ENCODE data around the gene KCNK7. TPM values are rescaled to one million over a fixed set of nuclear protein-coding genes. Genes with fewer than 3 reads are reported as not detected.
A peak's percentile ranks its signal among the peaks of the same experiment; 100 is the strongest.

The KCNK7 gene
- total RNA-seq, 2 experiments from 2014 or later: 1.00 to 3.3 TPM

DNA sequence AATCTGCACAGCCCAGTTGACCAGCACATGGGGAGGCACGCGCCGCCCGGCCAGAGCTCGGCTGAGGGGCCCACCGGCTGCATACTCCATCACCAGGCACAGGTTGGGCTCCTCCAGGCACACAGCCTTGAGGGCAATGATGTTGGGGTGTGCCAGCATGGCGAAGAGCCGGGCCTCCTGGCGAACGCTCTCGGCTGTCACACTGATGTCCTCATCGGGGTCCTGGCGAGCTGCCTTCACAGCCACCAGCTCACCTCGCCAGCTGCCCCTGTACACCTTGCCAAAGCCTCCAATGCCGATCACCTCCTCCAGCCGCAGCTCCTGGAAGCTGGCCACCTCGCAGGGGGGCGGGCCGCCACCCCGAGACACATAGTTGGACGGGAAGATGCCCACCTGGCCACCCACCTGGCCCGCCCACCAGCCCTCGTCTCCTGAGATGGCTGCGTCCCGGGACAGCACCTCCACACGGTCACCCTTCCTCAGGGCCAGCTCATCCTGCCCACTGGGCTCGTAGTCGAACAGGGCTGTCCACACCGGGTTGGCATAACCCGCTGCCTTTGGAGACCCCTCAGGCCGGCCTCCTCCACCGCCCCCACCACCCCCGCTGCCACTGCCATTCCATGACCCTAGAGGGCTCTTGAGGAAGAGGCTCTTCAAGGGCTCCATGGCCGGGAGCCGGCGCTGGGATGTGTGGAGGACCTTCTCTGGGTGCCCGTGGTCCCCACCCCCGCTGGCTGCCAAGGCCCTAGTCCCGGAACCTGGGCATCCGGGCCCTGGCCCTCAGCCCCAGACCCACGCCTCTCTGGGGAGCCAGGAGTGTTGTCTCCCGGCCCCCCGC is 17.7 kb upstream of the KCNK7 start:
- Mint-ChIP-seq H3K27me3 (no peaks in the 10 kb centered on the region), H3K4me1 (peaks cover 64% of the 10 kb centered on the region), H3K9me3 (no peaks in the 10 kb centered on the region), H3K36me3 (ENCODE audit: low read depth) (peaks cover 29% of the 10 kb centered on the region), H3K4me3 (peak overlapping the region; percentile 95), H3K27ac (peak overlapping the region; percentile 91)
- peak; percentile 19 for DNase-seq
- POLR2A ChIA-PET: interaction anchor here (0.6 kb wide), 2 partner anchors 271 to 368 kb away, joined by 3 to 12 read pairs; no protein-coding TSS in a partner anchor
- CTCF ChIA-PET: interaction anchor here (1.0 to 4.5 kb wide), 13 partner anchors 10 to 167 kb away, joined by 3 to 34 read pairs (median 4); partner anchors contain the start of genes FAM89B, KAT5, SIPA1 and ZNRD2

- Mint-ChIP-seq H3K4me1 (peaks cover 65% of the 10 kb centered on the region), H3K9me3 (no peaks in the 10 kb centered on the region), H3K27me3 (no peaks in the 10 kb centered on the region), H3K4me3 (peak overlapping the region; percentile 95), H3K36me3 (ENCODE audit: low read depth) (peaks cover 31% of the 10 kb centered on the region), H3K27ac (peak overlapping the region; percentile 91)
- no peak for DNase-seq
- CTCF ChIA-PET: interaction anchor here (1.0 to 4.5 kb wide), 12 partner anchors 9 to 99 kb away, joined by 3 to 34 read pairs (median 4); partner anchors contain the start of genes FAM89B, KAT5, SIPA1 and ZNRD2
- POLR2A ChIA-PET: interaction anchor here (0.6 kb wide), 1 partner anchor 272 kb away, joined by 3 read pairs; no protein-coding TSS in a partner anchor
These were observed 17.1 kb upstream of the KCNK7 start for GRCh38 chr11:65612691-65613090.

GRCh38 chr11:65611758-65612603 is 16.4 kb upstream of the KCNK7 start:
- no peak for DNase-seq
- Mint-ChIP-seq H3K4me1 (peaks cover 58% of the 10 kb centered on the region), H3K36me3 (ENCODE audit: low read depth) (peaks cover 32% of the 10 kb centered on the region), H3K27ac (peak overlapping the region; percentile 91), H3K4me3 (peak overlapping the region; percentile 95), H3K27me3 (no peaks in the 10 kb centered on the region), H3K9me3 (no peaks in the 10 kb centered on the region)
- POLR2A ChIA-PET: no interaction called here
- CTCF ChIA-PET: interaction anchor here (1.0 to 4.5 kb wide), 11 partner anchors 8 to 100 kb away, joined by 3 to 34 read pairs (median 5); partner anchors contain the start of genes FAM89B, KAT5, SIPA1 and ZNRD2

- Mint-ChIP-seq H3K27ac (peak overlapping the region; percentile 91), H3K9me3 (no peaks in the 10 kb centered on the region), H3K36me3 (ENCODE audit: low read depth) (peaks cover 28% of the 10 kb centered on the region), H3K4me3 (peak overlapping the region; percentile 95), H3K27me3 (no peaks in the 10 kb centered on the region), H3K4me1 (peaks cover 51% of the 10 kb centered on the region)
- no peak for DNase-seq
- POLR2A ChIA-PET: no interaction called here
- CTCF ChIA-PET: interaction anchor here (0.9 to 4.5 kb wide), 7 partner anchors 13 to 273 kb away, joined by 3 to 34 read pairs (median 4); partner anchors contain the start of genes FAM89B and ZNRD2
These were observed 15.6 kb upstream of the KCNK7 start for GRCh38 chr11:65611028-65611757.

DNA sequence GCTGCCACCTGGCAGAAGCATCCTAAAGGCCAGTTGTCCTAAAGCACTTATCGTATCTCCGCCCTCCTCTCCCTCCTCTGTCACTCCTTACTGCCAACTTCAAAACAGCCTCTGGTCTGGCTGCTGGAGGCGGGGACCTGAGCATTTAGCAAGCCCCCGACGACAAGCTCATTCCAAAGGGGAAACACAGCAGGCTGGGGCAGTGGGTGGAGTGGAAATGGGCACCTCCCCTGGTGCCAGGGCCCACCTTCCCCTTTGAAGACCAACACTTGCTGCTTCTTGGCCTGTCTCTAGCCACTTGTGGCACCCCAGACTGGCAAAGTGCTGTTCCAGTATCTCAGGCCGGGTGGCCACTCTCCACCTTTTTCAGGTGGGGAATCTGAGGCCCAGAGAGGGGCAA is 14.8 kb upstream of the KCNK7 start:
- ChIA-PET POLR2A (no interaction called here), CTCF (interaction anchor here (0.9 to 4.2 kb wide), 8 partner anchors 12 to 274 kb away, joined by 3 to 24 read pairs (median 4); no protein-coding TSS in a partner anchor)
- Mint-ChIP-seq H3K9me3 (no peaks in the 10 kb centered on the region), H3K4me1 (peaks cover 51% of the 10 kb centered on the region), H3K27ac (peak overlapping the region; percentile 66), H3K4me3 (no peak overlapping the region), H3K36me3 (ENCODE audit: low read depth) (peaks cover 31% of the 10 kb centered on the region), H3K27me3 (no peaks in the 10 kb centered on the region)
- no peak for DNase-seq

GRCh38 chr11:65609665-65610064 is 14.1 kb upstream of the KCNK7 start:
- ChIA-PET CTCF (interaction anchor here (1.2 to 4.2 kb wide), 7 partner anchors 16 to 275 kb away, joined by 3 to 24 read pairs (median 5); no protein-coding TSS in a partner anchor), POLR2A (no interaction called here)
- Mint-ChIP-seq H3K36me3 (ENCODE audit: low read depth) (peaks cover 35% of the 10 kb centered on the region), H3K9me3 (no peaks in the 10 kb centered on the region), H3K4me3 (no peak overlapping the region), H3K27ac (peak overlapping the region; percentile 66), H3K27me3 (no peaks in the 10 kb centered on the region), H3K4me1 (peaks cover 51% of the 10 kb centered on the region)
- no peak for DNase-seq

DNA sequence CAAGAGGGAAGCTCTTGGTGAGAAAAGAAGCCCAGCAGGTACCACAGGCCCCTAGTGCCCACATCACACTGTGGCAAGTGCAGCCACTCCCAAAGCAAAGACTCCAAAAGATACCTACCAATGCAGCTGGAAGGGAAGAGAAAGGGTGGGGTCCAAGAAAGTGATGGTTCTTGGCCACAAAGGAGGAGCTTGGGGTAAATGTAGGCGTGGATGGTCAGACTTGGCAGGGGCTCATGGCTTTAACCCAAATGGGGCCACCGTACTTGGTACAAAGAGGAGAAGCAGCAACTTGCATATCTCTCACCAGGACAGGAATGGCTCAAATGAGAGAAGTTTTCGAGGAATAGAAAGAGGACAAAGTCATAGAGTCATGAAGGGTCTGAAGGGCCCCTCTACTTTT is 13.6 kb upstream of the KCNK7 start:
- Mint-ChIP-seq H3K4me3 (no peak overlapping the region), H3K27ac (peak overlapping the region; percentile 55), H3K4me1 (peaks cover 51% of the 10 kb centered on the region), H3K9me3 (no peaks in the 10 kb centered on the region), H3K36me3 (ENCODE audit: low read depth) (peaks cover 35% of the 10 kb centered on the region), H3K27me3 (no peaks in the 10 kb centered on the region)
- DNase-seq: no peak
- CTCF ChIA-PET: interaction anchor here (1.2 to 4.2 kb wide), 5 partner anchors 16 to 68 kb away, joined by 3 to 24 read pairs (median 5); no protein-coding TSS in a partner anchor
- POLR2A ChIA-PET: no interaction called here

GRCh38 chr11:65607614-65608426 is 12.2 kb upstream of the KCNK7 start:
- ChIA-PET POLR2A (no interaction called here), CTCF (interaction anchor here (0.6 to 4.2 kb wide), 2 partner anchors 14 to 141 kb away, joined by 3 to 24 read pairs; no protein-coding TSS in a partner anchor)
- Mint-ChIP-seq H3K27ac (peak overlapping the region; percentile 25), H3K36me3 (ENCODE audit: low read depth) (peaks cover 44% of the 10 kb centered on the region), H3K27me3 (no peaks in the 10 kb centered on the region), H3K4me1 (peaks cover 45% of the 10 kb centered on the region), H3K9me3 (no peaks in the 10 kb centered on the region), H3K4me3 (no peak overlapping the region)
- no peak for DNase-seq

DNA sequence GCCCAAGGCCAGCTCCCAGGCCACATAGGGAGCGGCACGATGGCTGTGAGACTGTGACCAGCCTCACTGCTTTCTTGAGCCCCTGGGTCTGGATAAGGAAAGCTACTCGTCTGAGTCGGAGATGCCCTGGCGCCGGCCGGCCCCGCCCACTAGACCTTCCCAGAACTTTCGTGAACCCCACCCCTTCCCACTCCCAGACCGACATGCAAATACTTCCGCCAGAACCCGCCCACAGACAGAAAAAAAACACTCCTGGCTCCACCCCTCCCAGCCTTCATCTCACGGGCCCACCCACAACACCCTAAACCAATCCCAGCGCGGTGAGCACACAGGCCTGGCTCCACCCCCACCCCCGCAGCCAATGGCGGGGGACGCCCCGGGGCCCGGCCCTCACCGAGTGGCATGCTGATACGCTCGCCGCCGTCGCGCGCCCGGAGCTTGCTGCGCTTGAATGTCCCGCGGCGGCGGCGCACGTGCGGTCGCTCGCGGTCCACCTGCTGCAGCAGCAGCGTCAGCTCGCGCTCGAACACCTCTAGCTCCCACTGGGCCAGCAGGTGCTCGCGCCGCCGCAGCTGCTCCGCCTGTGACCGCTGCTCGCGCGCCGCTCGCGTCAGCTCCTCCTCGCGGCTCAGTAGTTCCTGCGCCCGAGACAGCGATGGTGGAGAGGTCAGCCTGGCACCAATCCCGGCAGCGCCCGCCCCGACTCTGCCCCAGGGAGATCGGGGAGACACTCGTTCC is 11.4 kb upstream of the KCNK7 start:
- ChIA-PET CTCF (interaction anchor here (1.1 to 4.2 kb wide), 2 partner anchors 11 to 14 kb away, joined by 3 to 24 read pairs; no protein-coding TSS in a partner anchor), POLR2A (no interaction called here)
- no peak for DNase-seq
- H3K36me3 Mint-ChIP-seq (ENCODE audit: low read depth): peaks cover 39% of the 10 kb centered on the region
- no peak overlapping the region for H3K4me3 Mint-ChIP-seq
- H3K27ac Mint-ChIP-seq: no peak overlapping the region
- no peaks in the 10 kb centered on the region for H3K27me3 Mint-ChIP-seq
- peaks cover 38% of the 10 kb centered on the region for H3K4me1 Mint-ChIP-seq
- H3K9me3 Mint-ChIP-seq: no peaks in the 10 kb centered on the region

GRCh38 chr11:65604258-65604657 is 8.7 kb upstream of the KCNK7 start:
- Mint-ChIP-seq H3K27ac (no peak overlapping the region), H3K36me3 (ENCODE audit: low read depth) (peaks cover 30% of the 10 kb centered on the region), H3K4me1 (peaks cover 11% of the 10 kb centered on the region), H3K27me3 (no peaks in the 10 kb centered on the region), H3K9me3 (no peaks in the 10 kb centered on the region), H3K4me3 (no peak overlapping the region)
- DNase-seq: no peak
- POLR2A ChIA-PET: no interaction called here
- CTCF ChIA-PET: interaction anchor here (0.6 to 2.6 kb wide), 5 partner anchors 10 to 214 kb away, joined by 3 to 18 read pairs (median 6); partner anchors contain the start of gene MAP3K11

DNA sequence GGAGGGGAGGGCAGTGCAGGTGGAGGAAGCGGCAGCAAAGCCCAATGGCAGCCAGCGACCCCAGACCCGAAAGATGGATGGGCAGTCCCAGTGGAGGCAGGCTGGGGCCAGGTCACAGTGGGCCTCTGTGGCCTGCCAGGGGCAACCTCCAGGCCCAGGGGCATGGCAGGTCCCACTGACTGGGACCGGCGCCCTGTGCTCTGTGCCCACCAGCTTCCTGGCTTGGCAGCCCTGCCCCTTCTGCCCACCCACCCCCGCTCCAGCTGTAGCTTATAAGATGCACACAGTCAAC is 4.3 kb upstream of the KCNK7 start:
- Mint-ChIP-seq H3K27me3 (no peaks in the 10 kb centered on the region), H3K36me3 (ENCODE audit: low read depth) (peaks cover 16% of the 10 kb centered on the region), H3K27ac (no peak overlapping the region), H3K4me1 (peaks cover 15% of the 10 kb centered on the region), H3K9me3 (no peaks in the 10 kb centered on the region), H3K4me3 (no peak overlapping the region)
- ChIA-PET POLR2A (no interaction called here), CTCF (interaction anchor here (0.5 to 1.2 kb wide), 2 partner anchors 59 to 89 kb away, joined by 4 to 5 read pairs; no protein-coding TSS in a partner anchor)
- no peak for DNase-seq
